Body of pancreas (tissue), 4 donors: ENCODE results near the gene SYNRG.

Experiments
- POLR2A ChIP-seq, 3 donors: fragments of 450-650 bp; IDR thresholded peaks; one replicate each; pipeline ENCODE4 v1.6.1; 2016; ENCODE audit warnings: antibody characterized with exemption in 3 of 3, mild to moderate bottlenecking in 2 of 3
- TF ChIP-seq, protein P1 (sequence below), 7 experiments: fragments of 450-650 bp in 4 of 7; fragments of 200-600 bp in 3 of 7; sonication (generic) in 3 of 7; IDR thresholded peaks; one replicate each; pipeline ENCODE4 v1.5.1; 2016 to 2019; ENCODE audit warnings: antibody characterized with exemption in 7 of 7

DNA sequence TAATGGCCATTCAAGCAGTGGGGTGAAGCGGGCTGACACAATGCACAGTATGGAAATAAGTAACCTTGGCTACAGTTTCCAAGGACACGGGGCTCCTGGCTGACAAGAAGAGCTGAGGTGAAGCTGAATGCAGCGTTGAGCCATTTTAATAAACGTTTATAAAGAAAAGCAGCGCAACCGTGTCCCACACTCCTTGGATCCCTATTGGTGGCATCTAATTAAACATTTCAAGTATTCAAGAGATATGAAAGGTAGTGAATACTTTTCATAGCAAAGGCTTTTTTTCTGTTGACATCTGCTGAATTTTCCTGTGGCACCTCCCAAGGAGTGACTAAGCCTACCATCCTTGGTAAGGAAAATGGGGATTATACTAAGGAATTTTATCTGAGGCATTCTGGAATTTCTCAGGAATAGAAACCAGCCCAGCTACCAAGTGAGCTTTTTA is 93.1 kb downstream of the SYNRG start:
- no peak for TF ChIP-seq POLR2A (IDR thresholded peaks at IDR 0.05)
- TF ChIP-seq, protein P1, sequence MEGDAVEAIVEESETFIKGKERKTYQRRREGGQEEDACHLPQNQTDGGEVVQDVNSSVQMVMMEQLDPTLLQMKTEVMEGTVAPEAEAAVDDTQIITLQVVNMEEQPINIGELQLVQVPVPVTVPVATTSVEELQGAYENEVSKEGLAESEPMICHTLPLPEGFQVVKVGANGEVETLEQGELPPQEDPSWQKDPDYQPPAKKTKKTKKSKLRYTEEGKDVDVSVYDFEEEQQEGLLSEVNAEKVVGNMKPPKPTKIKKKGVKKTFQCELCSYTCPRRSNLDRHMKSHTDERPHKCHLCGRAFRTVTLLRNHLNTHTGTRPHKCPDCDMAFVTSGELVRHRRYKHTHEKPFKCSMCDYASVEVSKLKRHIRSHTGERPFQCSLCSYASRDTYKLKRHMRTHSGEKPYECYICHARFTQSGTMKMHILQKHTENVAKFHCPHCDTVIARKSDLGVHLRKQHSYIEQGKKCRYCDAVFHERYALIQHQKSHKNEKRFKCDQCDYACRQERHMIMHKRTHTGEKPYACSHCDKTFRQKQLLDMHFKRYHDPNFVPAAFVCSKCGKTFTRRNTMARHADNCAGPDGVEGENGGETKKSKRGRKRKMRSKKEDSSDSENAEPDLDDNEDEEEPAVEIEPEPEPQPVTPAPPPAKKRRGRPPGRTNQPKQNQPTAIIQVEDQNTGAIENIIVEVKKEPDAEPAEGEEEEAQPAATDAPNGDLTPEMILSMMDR (IDR thresholded peaks at IDR 0.05), result no peak
